Tibial nerve (tissue), 3 donors: Measurements from ENCODE around the gene PAK1.

ENCODE experiments used
- POLR2A ChIP-seq, 2 donors: fragments of 450-650 bp; IDR thresholded peaks; one replicate each; pipeline ENCODE4 v1.6.1; 2017; ENCODE audit warnings: antibody characterized with exemption in 2 of 2, mild to moderate bottlenecking in 2 of 2, moderate library complexity in 2 of 2
- TF ChIP-seq, protein P1 (sequence below), 5 experiments: fragments of 200-600 bp in 3 of 5; fragments of 450-650 bp in 2 of 5; sonication (generic) in 3 of 5; IDR thresholded peaks; one replicate each; pipeline ENCODE4 v1.5.1; 2016 to 2019; ENCODE audit warnings: antibody characterized with exemption in 5 of 5, mild to moderate bottlenecking in 3 of 5, moderate library complexity in 2 of 5

DNA sequence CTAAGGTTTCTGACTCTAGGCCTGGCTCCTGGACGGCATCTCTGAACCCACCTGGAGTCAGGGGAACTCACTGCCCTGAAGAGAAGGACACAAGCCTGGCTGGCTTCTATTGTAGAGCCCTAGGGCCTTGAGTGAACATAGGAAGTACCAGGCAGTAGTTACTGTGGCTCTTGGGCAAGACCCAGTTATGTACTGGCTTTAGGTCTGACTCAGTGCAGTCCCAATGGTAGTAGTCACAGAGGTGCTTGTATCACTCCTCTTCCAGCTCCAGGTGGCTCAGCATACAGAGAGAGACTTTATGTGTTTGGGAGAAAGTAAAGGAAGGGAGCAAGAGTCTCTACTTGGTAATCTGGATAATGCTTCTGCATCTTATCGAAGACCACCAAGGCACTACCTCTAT, 13.9 kb upstream of the PAK1 start:
- TF ChIP-seq, protein P1, sequence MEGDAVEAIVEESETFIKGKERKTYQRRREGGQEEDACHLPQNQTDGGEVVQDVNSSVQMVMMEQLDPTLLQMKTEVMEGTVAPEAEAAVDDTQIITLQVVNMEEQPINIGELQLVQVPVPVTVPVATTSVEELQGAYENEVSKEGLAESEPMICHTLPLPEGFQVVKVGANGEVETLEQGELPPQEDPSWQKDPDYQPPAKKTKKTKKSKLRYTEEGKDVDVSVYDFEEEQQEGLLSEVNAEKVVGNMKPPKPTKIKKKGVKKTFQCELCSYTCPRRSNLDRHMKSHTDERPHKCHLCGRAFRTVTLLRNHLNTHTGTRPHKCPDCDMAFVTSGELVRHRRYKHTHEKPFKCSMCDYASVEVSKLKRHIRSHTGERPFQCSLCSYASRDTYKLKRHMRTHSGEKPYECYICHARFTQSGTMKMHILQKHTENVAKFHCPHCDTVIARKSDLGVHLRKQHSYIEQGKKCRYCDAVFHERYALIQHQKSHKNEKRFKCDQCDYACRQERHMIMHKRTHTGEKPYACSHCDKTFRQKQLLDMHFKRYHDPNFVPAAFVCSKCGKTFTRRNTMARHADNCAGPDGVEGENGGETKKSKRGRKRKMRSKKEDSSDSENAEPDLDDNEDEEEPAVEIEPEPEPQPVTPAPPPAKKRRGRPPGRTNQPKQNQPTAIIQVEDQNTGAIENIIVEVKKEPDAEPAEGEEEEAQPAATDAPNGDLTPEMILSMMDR (IDR thresholded peaks at IDR 0.05), result no peak
- TF ChIP-seq POLR2A (IDR thresholded peaks at IDR 0.05), result no peak
